GM23338 (cell line): ENCODE results near the gene CPNE5. TPM values are rescaled to one million over a fixed set of nuclear protein-coding genes. Genes with fewer than 3 reads are reported as not detected.
"Not testable (repeated sequence)": the region's sequence is repeated elsewhere in the genome, so short reads cannot be mapped to it uniquely, and the experiment has no call there.

Experiments
- ATAC-seq: fragments of 200-7000 bp; cut with Tn5 transposase; 3 replicates; pipeline ENCODE4 v1.9.1; 2020
- DNase-seq: peaks from one replicate; pipeline ENCODE4 v3.0.0-alpha.2; 2015; ENCODE audit warnings: low spot score
- H2AFZ ChIP-seq: fragments of 200-600 bp; sonication (generic); 2 replicates; pipeline ENCODE4 v1.8.0; 2016; ENCODE audit warnings: antibody characterized with exemption, mild to moderate bottlenecking, moderate library complexity
- H3F3A ChIP-seq: fragments of 200-600 bp; sonication (generic); replicated peaks from 2 replicates; pipeline ENCODE4 v1.8.0; 2017; ENCODE audit warnings: antibody characterized with exemption, mixed run types, low read depth
- H3K27ac ChIP-seq: fragments of 200-600 bp; sonication (generic); 2 replicates; pipeline ENCODE4 v1.6.1; 2016; ENCODE audit warnings: low read depth
- H3K27me3 ChIP-seq: fragments of 200-600 bp; sonication (generic); 2 replicates; pipeline ENCODE4 v1.8.0; 2016; ENCODE audit warnings: mild to moderate bottlenecking, mixed run types, moderate library complexity; ENCODE audit not compliant: insufficient read depth
- H3K36me3 ChIP-seq: fragments of 200-600 bp; sonication (generic); 2 replicates; pipeline ENCODE4 v1.8.0; 2016; ENCODE audit warnings: mild to moderate bottlenecking; ENCODE audit not compliant: insufficient read depth
- H3K4me1 ChIP-seq: fragments of 200-600 bp; sonication (generic); 2 replicates; pipeline ENCODE4 v1.8.0; 2016; ENCODE audit warnings: mild to moderate bottlenecking, moderate library complexity; ENCODE audit not compliant: insufficient read depth
- H3K4me2 ChIP-seq: fragments of 200-600 bp; sonication (generic); 2 replicates; pipeline ENCODE4 v1.7.1; 2017; ENCODE audit warnings: mixed run types
- H3K4me3 ChIP-seq: fragments of 200-600 bp; sonication (generic); 2 replicates; pipeline ENCODE4 v1.6.1; 2016; ENCODE audit warnings: mixed run types
- H3K79me2 ChIP-seq: fragments of 200-600 bp; sonication (generic); replicated peaks from 2 replicates; pipeline ENCODE4 v1.8.0; 2017; ENCODE audit warnings: mild to moderate bottlenecking; ENCODE audit not compliant: insufficient read depth
- H3K9me2 ChIP-seq: fragments of 200-600 bp; sonication (generic); 2 replicates; pipeline ENCODE4 v1.8.0; 2017; ENCODE audit not compliant: insufficient read depth
- H4K20me1 ChIP-seq: fragments of 200-600 bp; sonication (generic); replicated peaks from 2 replicates; pipeline ENCODE4 v1.8.0; 2017; ENCODE audit warnings: mild to moderate bottlenecking; ENCODE audit not compliant: insufficient read depth
- H3K27ac Mint-ChIP-seq: 2 replicates; pipeline ENCODE4 v1.8.0; 2020; ENCODE audit warnings: inconsistent platforms, mild to moderate bottlenecking, moderate library complexity, mixed read lengths
- H3K27me3 Mint-ChIP-seq: 3 replicates; pipeline ENCODE4 v1.8.0; 2022; ENCODE audit warnings: low read depth, mild to moderate bottlenecking, moderate library complexity, mixed read lengths, inconsistent platforms; ENCODE audit not compliant: insufficient read depth, poor library complexity
- H3K36me3 Mint-ChIP-seq: 3 replicates; pipeline ENCODE4 v1.8.0; 2021; ENCODE audit warnings: low read depth, mild to moderate bottlenecking, inconsistent platforms, moderate library complexity, mixed read lengths
- H3K4me1 Mint-ChIP-seq: 3 replicates; pipeline ENCODE4 v1.8.0; 2020; ENCODE audit warnings: mild to moderate bottlenecking, inconsistent platforms, mixed read lengths
- H3K4me3 Mint-ChIP-seq: 3 replicates; pipeline ENCODE4 v1.8.0; 2021; ENCODE audit warnings: moderate library complexity, mild to moderate bottlenecking, inconsistent platforms, mixed read lengths
- H3K9me3 Mint-ChIP-seq: 3 replicates; pipeline ENCODE4 v1.8.0; 2020; ENCODE audit warnings: moderate library complexity, mild to moderate bottlenecking, inconsistent platforms, mixed read lengths
- CTCF ChIP-seq, 2 experiments: fragments of 200-600 bp in 1 of 2; sonication (generic) in 1 of 2; conservative IDR thresholded peaks; 2 replicates each; pipeline versions ENCODE4 v1.5.1 to v1.6.1; 2016 to 2017; ENCODE audit warnings: antibody characterized with exemption in 2 of 2, low read depth in 2 of 2, mild to moderate bottlenecking in 2 of 2, moderate library complexity in 1 of 2
- EZH2 ChIP-seq: fragments of 200-600 bp; sonication (generic); IDR thresholded peaks from one replicate; pipeline ENCODE4 v1.8.0; 2017; ENCODE audit warnings: antibody characterized with exemption, mild to moderate bottlenecking, low read depth; ENCODE audit not compliant: unreplicated experiment
- EZH2phosphoT487 ChIP-seq: fragments of 200-600 bp; sonication (generic); IDR thresholded peaks from one replicate; pipeline ENCODE4 v1.8.1; 2018; ENCODE audit warnings: antibody characterized with exemption; ENCODE audit not compliant: unreplicated experiment
- ZNF462 ChIP-seq: fragments of 250-450 bp; sonication (Bioruptor Pico); IDR thresholded peaks from 2 replicates; pipeline ENCODE4 v1.5.0; 2020; ENCODE audit warnings: mild to moderate bottlenecking, moderate library complexity
- polyA plus RNA-seq: library from polyadenylated mRNA; unstranded; fragments of >200 nt; fragmentation: Nextera tagmentation; extraction: Ambion mirVana; gene quantifications from 2 replicates; pipeline ENCODE4 v1.2.1, GENCODE V29; 2016
- total RNA-seq: library from RNA; depleted of rRNA; stranded (reverse); fragments of >200 nt; shearing (Covaris generic); gene quantifications from 2 replicates; pipeline ENCODE4 v1.2.3, GENCODE V29; 2014

CPNE5 gene
- total and polyA plus RNA-seq, 2 experiments from 2014 or later = 0.14 to 0.42 TPM

- TF ChIP-seq CTCF (conservative IDR thresholded peaks at IDR 0.05; ENCODE audit: low read depth in 2 of 2) = no peak
Measured at GRCh38 chr6:36706339-36706738, 132.9 kb downstream of the CPNE5 start (continued).

- not testable (repeated sequence) for H3K27ac Mint-ChIP-seq, H3K36me3 Mint-ChIP-seq, H3K27me3 Mint-ChIP-seq, H3K27me3 ChIP-seq, H3K27ac ChIP-seq, H3K4me1 Mint-ChIP-seq, H3K4me2 ChIP-seq, H3K9me3 Mint-ChIP-seq, H3K79me2 ChIP-seq, H2AFZ ChIP-seq, H3K36me3 ChIP-seq, H4K20me1 ChIP-seq, H3K4me3 Mint-ChIP-seq, H3K4me3 ChIP-seq, H3K9me2 ChIP-seq, DNase-seq, H3F3A ChIP-seq, H3K4me1 ChIP-seq, ATAC-seq
Measured at GRCh38 chr6:36704961-36705577, 134.2 kb downstream of the CPNE5 start.

GRCh38 chr6:36703982-36704381 lies 135.3 kb downstream of the CPNE5 start:
- TF ChIP-seq ZNF462 (CRISPR knock-in tag) (no peak), EZH2phosphoT487 (no peak), EZH2 (no peak)
- H3K36me3 Mint-ChIP-seq = no peaks in the 10 kb centered on the region
- H3K4me2 ChIP-seq = no peak overlapping the region
- H3K27me3 ChIP-seq = no peaks in the 10 kb centered on the region
- no peak for DNase-seq
- no peak overlapping the region for H3K4me3 ChIP-seq
- no peak overlapping the region for H2AFZ ChIP-seq
- no peaks in the 10 kb centered on the region for H3K4me1 Mint-ChIP-seq
- no peaks in the 10 kb centered on the region for H3K27me3 Mint-ChIP-seq
- no peaks in the 10 kb centered on the region for H3K9me2 ChIP-seq
- H3K79me2 ChIP-seq = no peaks in the 10 kb centered on the region
- H3K4me1 ChIP-seq = no peaks in the 10 kb centered on the region
- H3K36me3 ChIP-seq = no peaks in the 10 kb centered on the region
- H3K4me3 Mint-ChIP-seq = no peak overlapping the region
- H3F3A ChIP-seq = no peaks in the 10 kb centered on the region
- no peak overlapping the region for H3K27ac ChIP-seq
- no peak for ATAC-seq
- no peak overlapping the region for H3K27ac Mint-ChIP-seq
- H4K20me1 ChIP-seq = no peaks in the 10 kb centered on the region
- no peaks in the 10 kb centered on the region for H3K9me3 Mint-ChIP-seq
